Right ventricle myocardium inferior (tissue), 1 donor: ENCODE results near the gene ZNF93. TPM values are rescaled to one million over a fixed set of nuclear protein-coding genes. Genes with fewer than 3 reads are reported as not detected.

Experiments
- total RNA-seq: library from RNA; stranded (reverse); fragmentation: NEBNext Ultra II Directional; extraction: Animal tissue kit (Norgen Biotek cat#: 25700); gene quantifications from one replicate; pipeline ENCODE4 v1.2.1, GENCODE V29; 2021
- donor health status: DM: no; HTN: yes; CAD: no; lungs with severe emphysema.

The ZNF93 gene
- total RNA-seq, 1 donor from 2014 or later: 1.7 TPM

Other genes with a start within 250 kb of the ZNF93 start
- gene ATP13A1, start 237.3 kb upstream of the ZNF93 start, total RNA-seq: 20.1 TPM
- 2.7 TPM for gene ZNF101, start 232.1 kb upstream of the ZNF93 start, total RNA-seq
- 3.6 TPM for gene ZNF14, start 167.8 kb upstream of the ZNF93 start, total RNA-seq
- 9.8 TPM for gene ZNF506, start 79.2 kb upstream of the ZNF93 start, total RNA-seq
- 11.3 TPM for gene ZNF253, start 35.1 kb upstream of the ZNF93 start, total RNA-seq
- 7.0 TPM for gene ZNF682, start 138.6 kb downstream of the ZNF93 start, total RNA-seq
- gene ZNF90, start 177.1 kb downstream of the ZNF93 start, total RNA-seq: 1.1 TPM